Body of pancreas (tissue), 4 donors: ENCODE results near the gene IMPG2. TPM values are rescaled to one million over a fixed set of nuclear protein-coding genes. Genes with fewer than 3 reads are reported as not detected.

Experiments used
- ATAC-seq: fragments of 150-250 bp; one replicate; pipeline ENCODE4 v1.9.1; 2016
- DNase-seq, 4 donors: peaks; one replicate each; pipeline ENCODE4 v3.0.0-alpha.2; 2019
- H3K27ac ChIP-seq, 4 donors: fragments of 200-600 bp; sonication (generic); 1 replicate in 3 of 4; 2 replicates in 1 of 4; pipeline versions ENCODE4 v1.5.1 to v1.6.1; 2016 to 2019; ENCODE audit warnings: mild to moderate bottlenecking in 1 of 4, mixed read lengths in 1 of 4, moderate library complexity in 1 of 4
- H3K27me3 ChIP-seq, 2 donors: fragments of 200-600 bp; sonication (generic); one replicate each; pipeline ENCODE4 v1.6.0; 2016; ENCODE audit warnings: mild to moderate bottlenecking in 1 of 2
- H3K36me3 ChIP-seq, 2 donors: fragments of 200-600 bp; sonication (generic); replicated peaks in 1 of 2; 2 replicates each; pipeline ENCODE4 v1.5.1; 2016; ENCODE audit warnings: low read depth in 2 of 2; ENCODE audit not compliant: insufficient read depth in 1 of 2
- H3K4me1 ChIP-seq: fragments of 200-600 bp; sonication (generic); one replicate; pipeline ENCODE4 v1.6.0; 2016
- H3K4me3 ChIP-seq, 2 donors: fragments of 200-600 bp; sonication (generic); 1 replicate in 1 of 2; 2 replicates in 1 of 2; pipeline ENCODE4 v1.5.1; 2016 to 2019
- H3K9me3 ChIP-seq, 3 donors: fragments of 200-600 bp; sonication (generic); 1 replicate in 2 of 3; 2 replicates in 1 of 3; pipeline ENCODE4 v1.5.1; 2016
- CTCF ChIP-seq, 7 experiments: fragments of 450-650 bp in 4 of 7; fragments of 200-600 bp in 3 of 7; sonication (generic) in 3 of 7; IDR thresholded peaks; one replicate each; pipeline ENCODE4 v1.5.1; 2016 to 2019; ENCODE audit warnings: antibody characterized with exemption in 7 of 7
- POLR2A ChIP-seq, 3 donors: fragments of 450-650 bp; IDR thresholded peaks; one replicate each; pipeline ENCODE4 v1.6.1; 2016; ENCODE audit warnings: antibody characterized with exemption in 3 of 3, mild to moderate bottlenecking in 2 of 3
- WGBS, 2 donors: methylation state at CpG; one replicate each; pipeline ENCODE4 v1.1.5; 2017; 5-methylcytosine and 5-hydroxymethylcytosine counted together
- intact Hi-C: fragments of 100-400 bp; cut with DNase I; formaldehyde crosslinking; loops from one replicate; pipeline ENCODE4 v1.15.1; 2023
- total RNA-seq, 2 donors: library from RNA; depleted of rRNA; stranded (reverse); fragments of >200 nt; gene quantifications; one replicate each; pipeline ENCODE4 v1.1.0, GENCODE V29; 2016

The IMPG2 gene
- total RNA-seq, 2 donors from 2014 or later = 0.26 to 0.33 TPM

- no peak overlapping the region for H3K4me3 ChIP-seq
- intact Hi-C loops = no loop called here
- 45 to 51% methylated on average over 3 of the region's 3 CpGs for whole genome bisulfite sequencing, 2 donors
- no peaks in the 10 kb centered on the region for H3K9me3 ChIP-seq
- H3K27me3 ChIP-seq = no peaks in the 10 kb centered on the region
- no peak overlapping the region for H3K27ac ChIP-seq
- TF ChIP-seq CTCF (IDR thresholded peaks at IDR 0.05) = no peak
- TF ChIP-seq POLR2A (IDR thresholded peaks at IDR 0.05) = no peak
- DNase-seq (no peak), ATAC-seq (no peak)
- no peaks in the 10 kb centered on the region for H3K4me1 ChIP-seq
- no peaks in the 10 kb centered on the region for H3K36me3 ChIP-seq
These were observed 63.9 kb downstream of the IMPG2 start for GRCh38 chr3:101256511-101256910.

DNA sequence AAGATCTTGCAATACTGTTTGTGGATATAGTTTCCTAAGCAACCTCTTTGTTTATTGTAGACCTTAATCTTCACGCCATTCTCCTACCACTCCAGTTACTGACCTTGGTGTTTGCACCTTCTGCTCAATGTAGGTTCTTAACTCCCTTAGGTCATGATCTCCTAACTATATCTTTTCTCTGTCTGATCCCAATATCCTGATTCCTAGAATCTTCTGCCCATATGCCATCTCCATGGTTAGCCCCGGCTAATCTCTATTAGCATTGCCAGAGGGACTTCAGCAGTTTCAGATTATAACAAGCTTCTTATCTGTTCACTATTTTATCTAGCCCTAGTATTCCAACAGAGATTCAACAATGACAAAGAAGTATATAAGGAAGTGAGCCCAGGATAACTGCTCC, 64.9 kb downstream of the IMPG2 start:
- Histone ChIP-seq H3K27me3 (no peaks in the 10 kb centered on the region), H3K27ac (no peak overlapping the region), H3K9me3 (no peaks in the 10 kb centered on the region), H3K36me3 (no peaks in the 10 kb centered on the region), H3K4me3 (no peak overlapping the region), H3K4me1 (no peaks in the 10 kb centered on the region)
- DNase-seq = no peak
- no peak for ATAC-seq
- no peak for TF ChIP-seq POLR2A (IDR thresholded peaks at IDR 0.05)
- no peak for TF ChIP-seq CTCF (IDR thresholded peaks at IDR 0.05)
- 54 to 65% methylated on average over 2 of the region's 2 CpGs for WGBS, 2 donors
- intact Hi-C loops = no loop called here

DNA sequence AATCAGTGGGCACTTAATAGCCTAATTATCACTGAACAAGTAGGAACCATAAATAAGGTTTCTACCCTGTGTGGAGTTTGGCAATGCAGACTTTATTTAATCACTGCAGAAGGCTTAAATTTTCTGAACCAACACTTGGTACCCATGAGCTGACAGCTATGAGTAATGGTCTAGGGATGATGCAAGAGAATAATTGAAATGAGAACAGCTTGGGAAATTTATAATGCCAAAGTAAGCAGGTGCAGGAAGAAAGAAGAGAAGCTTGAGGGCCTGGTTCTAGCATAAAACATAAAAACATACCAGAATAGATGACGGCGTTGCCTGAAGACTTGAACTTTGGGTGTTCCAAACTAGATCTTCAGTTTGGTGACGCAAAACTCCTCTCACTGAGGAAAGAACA, 67.0 kb downstream of the IMPG2 start:
- no peak for TF ChIP-seq CTCF (IDR thresholded peaks at IDR 0.05)
- TF ChIP-seq POLR2A (IDR thresholded peaks at IDR 0.05) = no peak
- DNase-seq (no peak), ATAC-seq (no peak)
- Histone ChIP-seq H3K27me3 (no peaks in the 10 kb centered on the region), H3K27ac (no peak overlapping the region), H3K36me3 (no peaks in the 10 kb centered on the region), H3K4me3 (no peak overlapping the region), H3K9me3 (no peaks in the 10 kb centered on the region), H3K4me1 (no peaks in the 10 kb centered on the region)
- intact Hi-C loops = no loop called here
- 91 to 93% methylated on average over 3 of the region's 3 CpGs for WGBS, 2 donors

DNA sequence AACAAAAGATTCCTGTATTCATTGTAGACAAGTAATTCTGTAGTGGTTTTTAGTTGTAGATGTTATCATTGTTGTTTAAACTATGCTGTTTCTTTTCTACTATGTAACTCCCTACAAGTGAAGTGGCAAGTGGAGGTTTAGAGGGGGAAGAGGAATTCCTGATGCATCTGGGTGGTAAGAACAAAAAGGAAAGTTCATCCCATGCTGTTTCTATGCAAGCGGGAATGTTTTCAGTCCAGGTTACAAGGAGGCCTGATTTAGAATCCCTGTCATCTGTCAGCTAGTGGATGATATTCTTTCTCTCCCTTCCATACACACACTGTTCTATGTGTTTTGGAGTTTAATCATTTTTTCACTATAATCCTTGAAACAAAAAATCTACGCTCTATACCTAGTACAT, 67.4 kb downstream of the IMPG2 start:
- ATAC-seq = no peak
- 88 to 94% methylated on average over 2 of the region's 2 CpGs for WGBS, 2 donors

More for the DNA sequence above, 67.4 kb downstream of the IMPG2 start:
- Histone ChIP-seq H3K4me1 (no peaks in the 10 kb centered on the region), H3K9me3 (no peaks in the 10 kb centered on the region), H3K27me3 (no peaks in the 10 kb centered on the region), H3K27ac (no peak overlapping the region), H3K36me3 (no peaks in the 10 kb centered on the region), H3K4me3 (no peak overlapping the region)
- DNase-seq = no peak
- TF ChIP-seq POLR2A (IDR thresholded peaks at IDR 0.05) (no peak), CTCF (IDR thresholded peaks at IDR 0.05) (no peak)
- intact Hi-C loops = no loop called here
